Measurements from ENCODE around the gene MEAF6.

Gene MEAF6

GRCh38 chr1:37474697-37475379 is 39.7 kb downstream of the MEAF6 start:
- H3K4me3 ChIP-seq (ENCODE audit: low read depth, low read length), result peak overlapping the region; percentile 60

- H3K4me3 ChIP-seq (ENCODE audit: low read depth, low read length), result peak within 1 kb of the TSS; percentile 70
These were observed 40.4 kb downstream of the MEAF6 start, which contains the start of gene ZC3H12A for GRCh38 chr1:37474046-37474696. ZC3H12A (plus strand) TSS chr1:37474580; CDS start chr1:37475497, 917 bp downstream.

GRCh38 chr1:37473431-37474045 is 41.0 kb downstream of the MEAF6 start:
- H3K4me3 ChIP-seq (ENCODE audit: low read depth, low read length), result peak overlapping the region; percentile 70

- no peak overlapping the region for H3K4me3 ChIP-seq (ENCODE audit: low read depth, low read length)
These were observed 41.6 kb downstream of the MEAF6 start for GRCh38 chr1:37472994-37473393.

- H3K4me3 ChIP-seq (ENCODE audit: low read depth, low read length), result no peak overlapping the region
These were observed 42.3 kb downstream of the MEAF6 start for GRCh38 chr1:37472281-37472680.

GRCh38 chr1:37471345-37472231 is 43.0 kb downstream of the MEAF6 start:
- H3K4me3 ChIP-seq (ENCODE audit: low read depth, low read length), result no peak overlapping the region

GRCh38 chr1:37469386-37469785 is 45.2 kb downstream of the MEAF6 start:
- no peak overlapping the region for H3K4me3 ChIP-seq (ENCODE audit: low read depth, low read length)

GRCh38 chr1:37468037-37468436 is 46.5 kb downstream of the MEAF6 start:
- no peak overlapping the region for H3K4me3 ChIP-seq (ENCODE audit: low read depth, low read length)

GRCh38 chr1:37465593-37466517 is 48.7 kb downstream of the MEAF6 start:
- H3K4me3 ChIP-seq (ENCODE audit: low read depth, low read length), result no peak overlapping the region

GRCh38 chr1:37464443-37464842 is 50.1 kb downstream of the MEAF6 start:
- H3K4me3 ChIP-seq (ENCODE audit: low read depth, low read length), result no peak overlapping the region

- H3K4me3 ChIP-seq (ENCODE audit: low read depth, low read length), result no peak overlapping the region
These were observed 52.7 kb downstream of the MEAF6 start for GRCh38 chr1:37461698-37462436.

- no peak overlapping the region for H3K4me3 ChIP-seq (ENCODE audit: low read depth, low read length)
These were observed 56.0 kb downstream of the MEAF6 start for GRCh38 chr1:37458551-37458950.

GRCh38 chr1:37456614-37457013 is 58.0 kb downstream of the MEAF6 start:
- H3K4me3 ChIP-seq (ENCODE audit: low read depth, low read length), result no peak overlapping the region

GRCh38 chr1:37455516-37455915 is 59.0 kb downstream of the MEAF6 start:
- H3K4me3 ChIP-seq (ENCODE audit: low read depth, low read length), result no peak overlapping the region

- no peak overlapping the region for H3K4me3 ChIP-seq (ENCODE audit: low read depth, low read length)
These were observed 60.9 kb downstream of the MEAF6 start for GRCh38 chr1:37453647-37454046.

- no peak overlapping the region for H3K4me3 ChIP-seq (ENCODE audit: low read depth, low read length)
These were observed 62.1 kb downstream of the MEAF6 start for GRCh38 chr1:37452416-37452815.

GRCh38 chr1:37449936-37450335 is 64.6 kb downstream of the MEAF6 start:
- no peak overlapping the region for H3K4me3 ChIP-seq (ENCODE audit: low read depth, low read length)

- no peak overlapping the region for H3K4me3 ChIP-seq (ENCODE audit: low read depth, low read length)
These were observed 65.7 kb downstream of the MEAF6 start for GRCh38 chr1:37448691-37449417.

GRCh38 chr1:37448185-37448584 is 66.4 kb downstream of the MEAF6 start:
- H3K4me3 ChIP-seq (ENCODE audit: low read depth, low read length), result no peak overlapping the region
